Stimulated activated naive B cell treated with anti-CD40 and anti-IgM and Interleukin-4, amounts not matched to agents 10 μg/mL and 1 μg/mL and 100 μg/mL, for 72 hours (primary cell): Measurements from ENCODE around the gene OR6K3.

Experiments used
- ATAC-seq, 2 donors: fragments of 150-1000 bp; cut with Tn5 transposase; replicated peaks; 2 replicates each; pipeline ENCODE4 v1.10.0; 2021; ENCODE audit warnings: moderate library complexity in 1 of 2
- DNase-seq: peaks from one replicate; pipeline ENCODE4 v3.0.0; 2021
- H3K27ac Mint-ChIP-seq: one replicate; pipeline ENCODE4 v1.8.0; 2022; ENCODE audit warnings: mild to moderate bottlenecking, mixed read lengths
- H3K27me3 Mint-ChIP-seq, 2 donors: one replicate each; pipeline ENCODE4 v1.8.0; 2022; ENCODE audit warnings: mixed read lengths in 2 of 2
- H3K36me3 Mint-ChIP-seq, 2 donors: one replicate each; pipeline ENCODE4 v1.8.0; 2022; ENCODE audit warnings: mixed read lengths in 2 of 2, mild to moderate bottlenecking in 1 of 2
- H3K4me1 Mint-ChIP-seq, 2 donors: one replicate each; pipeline ENCODE4 v1.8.0; 2022; ENCODE audit warnings: mixed read lengths in 2 of 2, mild to moderate bottlenecking in 1 of 2
- H3K4me3 Mint-ChIP-seq, 2 donors: one replicate each; pipeline ENCODE4 v1.8.0; 2022; ENCODE audit warnings: mild to moderate bottlenecking in 2 of 2, mixed read lengths in 2 of 2, moderate library complexity in 1 of 2
- H3K9me3 Mint-ChIP-seq, 2 donors: one replicate each; pipeline ENCODE4 v1.8.0; 2022; ENCODE audit warnings: mixed read lengths in 2 of 2, mild to moderate bottlenecking in 1 of 2

The OR6K3 gene

DNA sequence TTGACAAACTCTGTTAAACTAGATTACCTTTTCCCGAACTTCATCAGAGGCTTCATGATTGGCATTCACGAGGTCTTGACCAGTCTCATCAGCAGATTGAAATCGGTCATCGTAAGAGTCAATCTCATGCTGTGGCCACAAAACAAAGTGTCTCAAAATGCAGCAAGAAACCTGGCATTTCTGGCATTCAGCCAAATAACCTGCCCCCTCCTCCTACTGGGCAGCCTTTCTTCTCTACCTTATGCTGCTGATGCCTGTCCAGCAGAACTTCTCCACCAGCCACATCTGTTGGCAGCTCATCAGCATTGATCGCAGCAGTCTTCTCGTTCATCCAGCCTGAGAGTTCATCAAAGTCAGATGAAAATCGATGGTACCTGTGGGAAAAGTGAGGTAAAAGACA is 46.2 kb downstream of the OR6K3 start:
- peaks cover 0 to 1% of the 10 kb centered on the region in 2 donors for H3K9me3 Mint-ChIP-seq
- H3K27ac Mint-ChIP-seq = no peak overlapping the region
- H3K36me3 Mint-ChIP-seq = peaks cover 0 to 1% of the 10 kb centered on the region in 2 donors
- DNase-seq = no peak
- ATAC-seq = no peak
- peaks cover 4% of the 10 kb centered on the region in 2 donors for H3K4me1 Mint-ChIP-seq
- H3K4me3 Mint-ChIP-seq = no peak overlapping the region
- H3K27me3 Mint-ChIP-seq = peaks cover 4 to 16% of the 10 kb centered on the region in 2 donors
